ENCODE measurements around the gene RIMKLA.

Gene RIMKLA

DNA sequence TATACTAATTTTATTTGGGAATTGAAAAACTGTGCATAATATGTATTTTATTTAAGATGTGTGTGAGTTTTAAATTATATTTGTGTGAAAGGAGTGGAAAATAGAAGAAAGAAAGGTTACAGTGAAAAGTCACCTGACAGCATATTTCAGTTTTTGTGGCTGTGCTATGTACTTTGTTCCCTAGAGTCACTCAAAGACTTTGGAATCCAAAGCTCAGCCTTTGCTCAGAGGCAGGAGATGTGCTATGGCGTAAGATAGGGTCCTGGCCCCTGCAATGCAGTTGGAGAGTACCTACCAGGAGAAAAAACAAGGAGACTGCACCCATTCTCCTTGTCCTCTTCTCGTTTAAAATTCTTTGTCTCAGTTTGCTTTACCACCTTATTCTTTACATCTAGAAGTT, 85.4 kb downstream of the RIMKLA start:
- H3K4ac ChIP-seq (ENCODE audit: low read depth, low read length) = no peak overlapping the region
- H4K8ac ChIP-seq (ENCODE audit: low read depth, low read length) = no peak overlapping the region
- no peak overlapping the region for H3K27ac ChIP-seq (ENCODE audit: low read depth, low read length)
- H3K9me3 ChIP-seq (ENCODE audit: insufficient read depth, low read depth, low read length) = no peaks in the 10 kb centered on the region
- peaks cover 0 to 2% of the 10 kb centered on the region in 2 experiments for H3K36me3 ChIP-seq (ENCODE audit: control insufficient read depth in 1 of 2, insufficient read depth in 2 of 2, low read length in 2 of 2)
- no peak overlapping the region for H2BK5ac ChIP-seq (ENCODE audit: low read depth, low read length, poor library complexity)
- no CpG with 5 or more reads among the region's 2 CpGs for WGBS (ENCODE audit: extremely low coverage, insufficient coverage, insufficient read length)
- no peak overlapping the region for H4K12ac ChIP-seq (ENCODE audit: low read depth, low read length)
- no peak overlapping the region for H3K14ac ChIP-seq (ENCODE audit: low read length)
- no peak overlapping the region for H2AFZ ChIP-seq (ENCODE audit: insufficient read depth, low read length, poor library complexity)
- H3K79me2 ChIP-seq (ENCODE audit: control insufficient read depth, insufficient read depth, low read length, poor library complexity) = no peaks in the 10 kb centered on the region
- H2BK12ac ChIP-seq (ENCODE audit: low read length) = no peak overlapping the region
- H3K23ac ChIP-seq (ENCODE audit: low read length) = no peak overlapping the region
- no peak overlapping the region for H3K4me3 ChIP-seq (ENCODE audit: low read depth, low read length)
- H4K91ac ChIP-seq (ENCODE audit: low read depth, low read length) = no peak overlapping the region
- H3K4me1 ChIP-seq (ENCODE audit: control insufficient read depth in 1 of 2, insufficient read depth in 2 of 2, low read length in 2 of 2) = peaks cover 0 to 2% of the 10 kb centered on the region in 2 experiments
- no peak overlapping the region for H3K18ac ChIP-seq (ENCODE audit: low read length)
- H2BK120ac ChIP-seq (ENCODE audit: insufficient read depth, low read length, poor library complexity) = no peak overlapping the region
- no peaks in the 10 kb centered on the region for H3K79me1 ChIP-seq (ENCODE audit: low read length)
- H3K27me3 ChIP-seq (ENCODE audit: insufficient read depth, low read length) = no peaks in the 10 kb centered on the region
- no peak overlapping the region for H3K9ac ChIP-seq (ENCODE audit: low read length)
- DNase-seq = peak in 1 of 2 donors; percentile 66
- H2AK5ac ChIP-seq (ENCODE audit: low read length) = no peak overlapping the region
- no peak overlapping the region for H3K4me2 ChIP-seq (ENCODE audit: low read length)

- Histone ChIP-seq H2AFZ (ENCODE audit: insufficient read depth, low read length, poor library complexity) (no peak overlapping the region), H2AK5ac (ENCODE audit: low read length) (no peak overlapping the region), H4K8ac (ENCODE audit: low read depth, low read length) (no peak overlapping the region), H3K18ac (ENCODE audit: low read length) (no peak overlapping the region), H3K36me3 (ENCODE audit: control insufficient read depth in 1 of 2, insufficient read depth in 2 of 2, low read length in 2 of 2) (no peaks in the 10 kb centered on the region), H3K23ac (ENCODE audit: low read length) (no peak overlapping the region), H3K9me3 (ENCODE audit: insufficient read depth, low read depth, low read length) (no peaks in the 10 kb centered on the region), H3K27ac (ENCODE audit: low read depth, low read length) (no peak overlapping the region), H3K4me2 (ENCODE audit: low read length) (no peak overlapping the region), H2BK12ac (ENCODE audit: low read length) (no peak overlapping the region), H2BK5ac (ENCODE audit: low read depth, low read length, poor library complexity) (no peak overlapping the region), H3K79me2 (ENCODE audit: control insufficient read depth, insufficient read depth, low read length, poor library complexity) (no peaks in the 10 kb centered on the region), H3K27me3 (ENCODE audit: insufficient read depth, low read length) (no peaks in the 10 kb centered on the region), H3K9ac (ENCODE audit: low read length) (no peak overlapping the region), H4K91ac (ENCODE audit: low read depth, low read length) (no peak overlapping the region), H3K14ac (ENCODE audit: low read length) (no peak overlapping the region), H2BK120ac (ENCODE audit: insufficient read depth, low read length, poor library complexity) (no peak overlapping the region), H3K4me3 (ENCODE audit: low read depth, low read length) (no peak overlapping the region), H4K12ac (ENCODE audit: low read depth, low read length) (no peak overlapping the region), H3K4me1 (ENCODE audit: control insufficient read depth in 1 of 2, insufficient read depth in 2 of 2, low read length in 2 of 2) (no peaks in the 10 kb centered on the region), H3K4ac (ENCODE audit: low read depth, low read length) (no peak overlapping the region), H3K79me1 (ENCODE audit: low read length) (no peaks in the 10 kb centered on the region)
- DNase-seq = no peak
- WGBS (ENCODE audit: extremely low coverage, insufficient coverage, insufficient read length) = no CpG with 5 or more reads among the region's 2 CpGs
Observed at GRCh38 chr1:42469727-42470126, 89.1 kb downstream of the RIMKLA start.

All from trophoblast cell (in vitro differentiated cells and primary cell).